Type B pancreatic cell (in vitro differentiated cells): Measurements from ENCODE around the gene TMEM31. TPM values are rescaled to one million over a fixed set of nuclear protein-coding genes. Genes with fewer than 3 reads are reported as not detected.

Source experiments
- DNase-seq: peaks from one replicate; pipeline ENCODE4 v3.0.0; 2021; ENCODE audit warnings: mixed read lengths; ENCODE audit not compliant: unreplicated experiment; ENCODE audit errors: extremely low spot score
- H3K27ac Mint-ChIP-seq: 2 replicates; pipeline ENCODE4 v1.8.0; 2021; ENCODE audit warnings: mild to moderate bottlenecking, mixed read lengths
- H3K27me3 Mint-ChIP-seq: 2 replicates; pipeline ENCODE4 v1.8.0; 2021; ENCODE audit warnings: mixed read lengths
- H3K36me3 Mint-ChIP-seq: 2 replicates; pipeline ENCODE4 v1.8.0; 2021; ENCODE audit warnings: mixed read lengths
- H3K4me1 Mint-ChIP-seq: one replicate; pipeline ENCODE4 v1.8.0; 2021; ENCODE audit warnings: mixed read lengths; ENCODE audit not compliant: unreplicated experiment
- H3K4me3 Mint-ChIP-seq: 2 replicates; pipeline ENCODE4 v1.8.0; 2021; ENCODE audit warnings: mild to moderate bottlenecking, mixed read lengths
- H3K9me3 Mint-ChIP-seq: 2 replicates; pipeline ENCODE4 v1.8.0; 2021; ENCODE audit warnings: mixed read lengths
- CTCF ChIP-seq: fragments of 200-600 bp; sonication (generic); conservative IDR thresholded peaks from 2 replicates; pipeline ENCODE4 v1.5.0; 2021; ENCODE audit warnings: antibody characterized with exemption, mild to moderate bottlenecking
- total RNA-seq: library from RNA; stranded (reverse); gene quantifications from 2 replicates; pipeline ENCODE4 v1.2.1, GENCODE V29; 2021; ENCODE audit warnings: low replicate concordance

TMEM31 gene
- total RNA-seq, 1 donor from 2014 or later = 0.87 TPM

- no peak for DNase-seq
- no peaks in the 10 kb centered on the region for H3K9me3 Mint-ChIP-seq
- no peak for TF ChIP-seq CTCF
- no peak overlapping the region for H3K27ac Mint-ChIP-seq
- no peaks in the 10 kb centered on the region for H3K4me1 Mint-ChIP-seq
- no peak overlapping the region for H3K4me3 Mint-ChIP-seq
- H3K27me3 Mint-ChIP-seq = no peaks in the 10 kb centered on the region
- H3K36me3 Mint-ChIP-seq = peaks cover 13% of the 10 kb centered on the region
These were observed 32.3 kb upstream of the TMEM31 start for GRCh38 chrX:103678199-103678993.

GRCh38 chrX:103681443-103681842 is 29.3 kb upstream of the TMEM31 start:
- Mint-ChIP-seq H3K9me3 (no peaks in the 10 kb centered on the region), H3K27me3 (no peaks in the 10 kb centered on the region), H3K27ac (no peak overlapping the region), H3K36me3 (peaks cover 25% of the 10 kb centered on the region), H3K4me1 (no peaks in the 10 kb centered on the region), H3K4me3 (no peak overlapping the region)
- no peak for TF ChIP-seq CTCF
- DNase-seq = no peak

- peak overlapping the region; percentile 91 for H3K4me3 Mint-ChIP-seq
- no peaks in the 10 kb centered on the region for H3K4me1 Mint-ChIP-seq
- no peaks in the 10 kb centered on the region for H3K9me3 Mint-ChIP-seq
- no peak overlapping the region for H3K27ac Mint-ChIP-seq
- DNase-seq = no peak
- H3K36me3 Mint-ChIP-seq = peaks cover 15% of the 10 kb centered on the region
- TF ChIP-seq CTCF = no peak
- no peaks in the 10 kb centered on the region for H3K27me3 Mint-ChIP-seq
These were observed 25.3 kb upstream of the TMEM31 start for GRCh38 chrX:103685396-103685795.

GRCh38 chrX:103686199-103687072 is 24.3 kb upstream of the TMEM31 start, which contains the start of gene MORF4L2:
Gene MORF4L2, minus strand, starts transcription at chrX:103686699. Its CDS starts 9,672 bp downstream, at chrX:103677027.
- DNase-seq = peak; percentile 81
- Mint-ChIP-seq H3K9me3 (no peaks in the 10 kb centered on the region), H3K4me1 (no peaks in the 10 kb centered on the region), H3K4me3 (peak within 1 kb of the TSS; percentile 91), H3K27me3 (no peaks in the 10 kb centered on the region), H3K36me3 (peaks cover 15% of the 10 kb centered on the region), H3K27ac (no peak within 1 kb of the TSS)
- TF ChIP-seq CTCF = no peak

GRCh38 chrX:103687073-103687695 is 23.5 kb upstream of the TMEM31 start:
- Mint-ChIP-seq H3K36me3 (peaks cover 12% of the 10 kb centered on the region), H3K4me1 (no peaks in the 10 kb centered on the region), H3K27me3 (no peaks in the 10 kb centered on the region), H3K4me3 (no peak overlapping the region), H3K9me3 (no peaks in the 10 kb centered on the region), H3K27ac (no peak overlapping the region)
- peak; percentile 56 for TF ChIP-seq CTCF
- peak; percentile 85 for DNase-seq
